Transverse colon (tissue), 3 donors: Measurements from ENCODE around the gene CD300LD.

Experiments used
- POLR2A ChIP-seq: fragments of 450-650 bp; IDR thresholded peaks from one replicate; pipeline ENCODE4 v1.6.1; 2016; ENCODE audit warnings: antibody characterized with exemption, mild to moderate bottlenecking, moderate library complexity
- POLR2AphosphoS5 ChIP-seq, 3 donors: sonication (generic); formaldehyde crosslinking; IDR thresholded peaks; one replicate each; pipeline ENCODE4 v1.6.1; 2016; ENCODE audit warnings: antibody characterized with exemption in 3 of 3

DNA sequence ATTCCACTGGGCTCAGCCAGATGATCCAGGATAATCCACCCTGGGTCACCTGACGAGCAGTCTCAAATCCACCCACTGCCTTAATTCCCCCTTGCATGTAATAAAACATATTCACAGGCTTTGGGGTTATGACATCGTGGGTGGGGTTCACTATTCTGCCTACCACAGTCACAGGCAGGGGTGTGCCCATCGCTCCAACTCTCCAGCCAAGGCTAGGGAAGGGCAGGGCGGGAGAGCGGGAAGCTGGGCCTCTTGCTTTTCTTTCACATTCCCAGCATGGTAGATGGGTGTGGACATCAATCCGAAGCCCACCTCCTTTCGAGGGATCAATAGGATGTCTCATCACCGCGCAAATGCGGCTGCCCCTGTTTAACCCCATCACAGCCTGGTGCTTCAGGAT lies 12.7 kb upstream of the CD300LD start:
- TF ChIP-seq POLR2A (no peak), POLR2AphosphoS5 (IDR thresholded peaks at IDR 0.05) (no peak)
